IMR-90 (cell line): Measurements from ENCODE around the gene DEFB125. TPM values are rescaled to one million over a fixed set of nuclear protein-coding genes. Genes with fewer than 3 reads are reported as not detected.

Experiments
- ATAC-seq: fragments of 200-7000 bp; cut with Tn5 transposase; 2 replicates; pipeline ENCODE4 v1.9.1; 2020; ENCODE audit warnings: low read depth, mild to moderate bottlenecking, moderate library complexity
- BruUV-seq: library from RNA; stranded (reverse); fragments of 400-500 nt; replicated peaks from 2 replicates; lab custom pipeline; 2021; lab: Mats Ljungman, UMichigan
- CTCF ChIA-PET: fragments of 300-600 bp; formaldehyde crosslinking; extraction: SDS; loops from one replicate; lab custom pipeline; 2021; ENCODE audit warnings: antibody characterized with exemption; lab: Yijun Ruan, JAX
- POLR2A ChIA-PET: fragments of 300-600 bp; sonication (Branson Sonifier 250); formaldehyde crosslinking; loops from one replicate; lab custom pipeline; 2022; ENCODE audit warnings: antibody characterized with exemption; ENCODE audit not compliant: unreplicated experiment; lab: Charles Lee
- DNase-seq: peaks from one replicate; pipeline ENCODE4 v3.0.0; 2013
- H2AFZ ChIP-seq: replicated peaks from 2 replicates; pipeline ENCODE3; 2013; ENCODE audit warnings: low read length, mild to moderate bottlenecking; ENCODE audit not compliant: poor library complexity
- H2AK5ac ChIP-seq: 2 replicates; pipeline ENCODE4 v1.6.1; 2013; ENCODE audit warnings: low read depth, low read length, inconsistent platforms
- H2AK9ac ChIP-seq: replicated peaks from 2 replicates; pipeline ENCODE3; 2013; ENCODE audit warnings: mild to moderate bottlenecking, low read depth, low read length, moderate library complexity; ENCODE audit not compliant: poor library complexity
- H2BK120ac ChIP-seq: 2 replicates; pipeline ENCODE4 v1.6.1; 2013; ENCODE audit warnings: low read depth, low read length, inconsistent platforms
- H2BK15ac ChIP-seq: 3 replicates; pipeline ENCODE4 v1.6.1; 2013; ENCODE audit warnings: low read depth, low read length, inconsistent platforms
- H2BK20ac ChIP-seq: 2 replicates; pipeline ENCODE4 v1.6.1; 2013; ENCODE audit warnings: low read depth, mild to moderate bottlenecking, inconsistent platforms, low read length, moderate library complexity
- H2BK5ac ChIP-seq: 2 replicates; pipeline ENCODE4 v1.6.1; 2013; ENCODE audit warnings: mild to moderate bottlenecking, low read depth, low read length, inconsistent platforms; ENCODE audit not compliant: poor library complexity, severe bottlenecking
- H3K14ac ChIP-seq: replicated peaks from 2 replicates; pipeline ENCODE4 v1.6.1; 2013; ENCODE audit warnings: low read depth, low read length, inconsistent platforms
- H3K18ac ChIP-seq: 2 replicates; pipeline ENCODE4 v1.6.1; 2013; ENCODE audit warnings: low read depth, low read length, control low read depth
- H3K23ac ChIP-seq: 2 replicates; pipeline ENCODE4 v1.6.1; 2013; ENCODE audit warnings: low read depth, low read length, inconsistent platforms
- H3K27ac ChIP-seq: 2 replicates; pipeline ENCODE4 v1.5.1; 2013; ENCODE audit warnings: mild to moderate bottlenecking, control low read depth, low read length; ENCODE audit not compliant: insufficient read depth
- H3K27me3 ChIP-seq: 2 replicates; pipeline ENCODE4 v1.6.1; 2013; ENCODE audit warnings: low read length; ENCODE audit not compliant: control insufficient read depth, insufficient read depth
- H3K36me3 ChIP-seq: 2 replicates; pipeline ENCODE4 v1.6.1; 2013; ENCODE audit warnings: low read length, mixed read lengths; ENCODE audit not compliant: control insufficient read depth, insufficient read depth
- H3K4ac ChIP-seq: 2 replicates; pipeline ENCODE4 v1.6.1; 2013; ENCODE audit warnings: low read depth, low read length, inconsistent platforms
- H3K4me1 ChIP-seq: 2 replicates; pipeline ENCODE4 v1.6.1; 2013; ENCODE audit warnings: low read length, mixed read lengths; ENCODE audit not compliant: control insufficient read depth, insufficient read depth
- H3K4me2 ChIP-seq: 2 replicates; pipeline ENCODE4 v1.6.1; 2013; ENCODE audit warnings: low read depth, mild to moderate bottlenecking, control low read depth, low read length, moderate library complexity
- H3K4me3 ChIP-seq: 2 replicates; pipeline ENCODE4 v1.5.1; 2013; ENCODE audit warnings: low read depth, mild to moderate bottlenecking, control low read depth, low read length, moderate library complexity; ENCODE audit not compliant: insufficient read depth
- H3K56ac ChIP-seq: 2 replicates; pipeline ENCODE4 v1.6.1; 2013; ENCODE audit warnings: low read length, inconsistent platforms; ENCODE audit not compliant: insufficient read depth; ENCODE audit errors: extremely low read depth
- H3K79me1 ChIP-seq, 2 experiments: 2 replicates each; pipeline ENCODE4 v1.6.1; 2013; ENCODE audit warnings: low read length in 2 of 2, inconsistent platforms in 1 of 2, low read depth in 1 of 2
- H3K9ac ChIP-seq: 2 replicates; pipeline ENCODE4 v1.6.1; 2013; ENCODE audit warnings: low read depth, low read length, control low read depth
- H3K9me1 ChIP-seq: 2 replicates; pipeline ENCODE4 v1.6.1; 2013; ENCODE audit warnings: low read length, inconsistent platforms; ENCODE audit not compliant: insufficient read depth
- H3K9me3 ChIP-seq: 2 replicates; pipeline ENCODE4 v1.6.1; 2013; ENCODE audit warnings: low read length; ENCODE audit not compliant: control insufficient read depth, insufficient read depth
- H4K20me1 ChIP-seq: 2 replicates; pipeline ENCODE4 v1.6.1; 2013; ENCODE audit warnings: low read length, inconsistent platforms; ENCODE audit not compliant: insufficient read depth
- H4K5ac ChIP-seq: 2 replicates; pipeline ENCODE4 v1.6.1; 2013; ENCODE audit warnings: mild to moderate bottlenecking, low read depth, low read length, control low read depth
- H4K8ac ChIP-seq, 2 experiments: 2 replicates each; pipeline ENCODE4 v1.6.1; 2013; ENCODE audit warnings: low read depth in 2 of 2, low read length in 2 of 2, control low read depth in 1 of 2, inconsistent platforms in 1 of 2
- H4K91ac ChIP-seq: 2 replicates; pipeline ENCODE4 v1.6.1; 2013; ENCODE audit warnings: low read depth, low read length, inconsistent platforms; ENCODE audit not compliant: insufficient read depth
- CEBPB ChIP-seq: IDR thresholded peaks from 2 replicates; pipeline ENCODE4 v1.6.1; 2012; ENCODE audit warnings: low read depth, low read length, improper control_type of control experiment
- CHD1 ChIP-seq: IDR thresholded peaks from 2 replicates; pipeline ENCODE4 v1.6.1; 2012; ENCODE audit warnings: low read depth, low read length, improper control_type of control experiment
- FOS ChIP-seq: fragments of 150-350 bp; IDR thresholded peaks from 2 replicates; pipeline ENCODE4 v1.6.1; 2016; ENCODE audit warnings: low read depth, low read length
- RFX5 ChIP-seq: IDR thresholded peaks from 2 replicates; pipeline ENCODE4 v1.8.0; 2012; ENCODE audit warnings: low read depth, mild to moderate bottlenecking, low read length, moderate library complexity
- WGBS, 2 experiments: methylation state at CpG; one replicate each; pipeline versions ENCODE4 v1.1.5 to v1.1.7; 2013; ENCODE audit warnings: missing lambda C conversion rate in 2 of 2; ENCODE audit not compliant: insufficient read length in 1 of 2; ENCODE audit errors: extremely low coverage in 2 of 2; 5-methylcytosine and 5-hydroxymethylcytosine counted together
- dilution Hi-C: fragments of 300-500 bp; cut with HindIII; formaldehyde crosslinking; loops from one replicate; pipeline ENCODE4 v1.14.3; 2018; ENCODE audit warnings: low sequenced_read_pairs; ENCODE audit not compliant: unreplicated experiment
- in situ Hi-C: fragments of 300-500 bp; cut with MboI; formaldehyde crosslinking; loops from 3 replicates; pipeline ENCODE4 v1.14.3; 2019; ENCODE audit warnings: low sequenced_read_pairs, inconsistent platforms, mixed read lengths
- intact Hi-C: fragments of 100-400 bp; cut with micrococcal nuclease; formaldehyde crosslinking; loops from 2 replicates; pipeline ENCODE4 v1.10.0; 2022
- polyA plus RNA-seq, 3 experiments: library from polyadenylated mRNA; depleted of rRNA; stranded (reverse); fragments of >200 nt; gene quantifications; 2 replicates each; pipeline ENCODE4 v1.2.3, GENCODE V29; 2012; ENCODE audit warnings: low replicate concordance in 1 of 3
- total RNA-seq: library from RNA; depleted of rRNA; stranded (reverse); fragments of >200 nt; gene quantifications from 2 replicates; pipeline ENCODE4 v1.2.3, GENCODE V29; 2012
- TF ChIP-seq, protein P1 (sequence below): fragments of 150-350 bp; IDR thresholded peaks from 2 replicates; pipeline ENCODE4 v1.6.1; 2016; ENCODE audit warnings: low read depth, mild to moderate bottlenecking, low read length, moderate library complexity, borderline replicate concordance

DEFB125 gene
- total and polyA plus RNA-seq, 2 of the 4 experiments (the other 2 are of a cell fraction), result not detected

DNA sequence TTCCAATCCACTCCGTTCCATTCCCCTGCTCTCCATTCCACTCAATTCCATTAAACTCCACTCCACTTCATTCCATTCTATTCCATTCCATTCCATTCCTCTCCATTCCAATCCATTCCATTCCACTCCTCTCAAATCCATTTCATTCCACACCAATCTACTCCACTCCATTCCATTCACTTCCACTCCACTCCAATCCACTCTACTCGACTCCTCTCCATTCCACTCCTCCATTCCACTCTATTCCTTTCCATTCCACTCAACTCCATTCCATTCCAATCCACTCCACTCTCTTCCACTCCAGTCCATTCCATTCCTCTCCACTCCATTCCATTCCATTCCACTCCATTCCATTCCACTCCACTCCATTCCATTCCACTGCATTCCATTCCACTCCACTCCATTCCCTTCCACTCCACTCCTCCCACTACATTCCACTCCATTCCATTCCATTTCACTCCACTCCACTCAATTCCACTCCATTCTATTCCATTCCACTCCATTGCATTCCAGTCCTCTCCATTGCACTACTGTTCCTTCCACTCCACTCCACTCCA is 22.6 kb upstream of the DEFB125 start:
- no peak overlapping the region for H3K27ac ChIP-seq
- no peaks in the 10 kb centered on the region for H3K27me3 ChIP-seq
- no peak overlapping the region for H2AFZ ChIP-seq
- H2AK5ac ChIP-seq, result no peak overlapping the region
- H2BK20ac ChIP-seq, result no peak overlapping the region
- no peak overlapping the region for H2BK15ac ChIP-seq
- H3K36me3 ChIP-seq, result no peaks in the 10 kb centered on the region
- no peak overlapping the region for H3K4me2 ChIP-seq
- no peak overlapping the region for H4K91ac ChIP-seq
- CTCF ChIA-PET, result no interaction called here
- no peaks in the 10 kb centered on the region for H4K20me1 ChIP-seq
- no peaks in the 10 kb centered on the region for H3K79me1 ChIP-seq
- H2AK9ac ChIP-seq, result no peak overlapping the region
- intact Hi-C loops (no loop called here), dilution Hi-C loops (no loop called here), in situ Hi-C loops (no loop called here)
- no peak for DNase-seq
- H2BK120ac ChIP-seq, result no peak overlapping the region
- H3K18ac ChIP-seq, result no peak overlapping the region
- no peak for ATAC-seq
- H3K4me3 ChIP-seq, result no peak overlapping the region
- BruUV-seq, result no TSS peak
- TF ChIP-seq, protein P1, sequence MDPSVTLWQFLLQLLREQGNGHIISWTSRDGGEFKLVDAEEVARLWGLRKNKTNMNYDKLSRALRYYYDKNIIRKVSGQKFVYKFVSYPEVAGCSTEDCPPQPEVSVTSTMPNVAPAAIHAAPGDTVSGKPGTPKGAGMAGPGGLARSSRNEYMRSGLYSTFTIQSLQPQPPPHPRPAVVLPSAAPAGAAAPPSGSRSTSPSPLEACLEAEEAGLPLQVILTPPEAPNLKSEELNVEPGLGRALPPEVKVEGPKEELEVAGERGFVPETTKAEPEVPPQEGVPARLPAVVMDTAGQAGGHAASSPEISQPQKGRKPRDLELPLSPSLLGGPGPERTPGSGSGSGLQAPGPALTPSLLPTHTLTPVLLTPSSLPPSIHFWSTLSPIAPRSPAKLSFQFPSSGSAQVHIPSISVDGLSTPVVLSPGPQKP, result no peak
- TF ChIP-seq CHD1, result no peak
- TF ChIP-seq RFX5, result no peak
- TF ChIP-seq CEBPB, result no peak
- TF ChIP-seq FOS, result no peak
- no peak overlapping the region for H3K4ac ChIP-seq
- H4K5ac ChIP-seq, result no peak overlapping the region
- no peak overlapping the region for H3K56ac ChIP-seq
- 32 to 100% methylated on average over 2 of the region's 2 CpGs for WGBS, 2 experiments
- peaks cover 2% of the 10 kb centered on the region; the same call in 1 of the 2 replicates for H3K4me1 ChIP-seq
- H3K9me1 ChIP-seq, result no peaks in the 10 kb centered on the region
- H3K23ac ChIP-seq, result no peak overlapping the region
- H4K8ac ChIP-seq, result no peak overlapping the region
- no peak overlapping the region for H3K9ac ChIP-seq
- H2BK5ac ChIP-seq, result peak overlapping the region; percentile 36
- H3K9me3 ChIP-seq, result peaks cover 17% of the 10 kb centered on the region
- no peak overlapping the region for H3K14ac ChIP-seq
- POLR2A ChIA-PET, result no interaction called here
